NCI-H187 (cell line): Measurements from ENCODE around the gene GFPT2.

Experiments
- DNase-seq, 2 experiments: peaks; one replicate each; lab custom pipeline; 2025; lab: John Stamatoyannopoulos, UW

The GFPT2 gene

GRCh38 chr5:180332861-180333260 lies 20.3 kb downstream of the GFPT2 start:
- no peak for DNase-seq

GRCh38 chr5:180332051-180332517 lies 21.1 kb downstream of the GFPT2 start:
- DNase-seq: no peak

- DNase-seq: no peak
These were observed 21.5 kb downstream of the GFPT2 start for GRCh38 chr5:180331647-180331950.

GRCh38 chr5:180330810-180331646 lies 22.1 kb downstream of the GFPT2 start:
- DNase-seq: no peak

- DNase-seq: no peak
These were observed 22.9 kb downstream of the GFPT2 start for GRCh38 chr5:180330270-180330648.

GRCh38 chr5:180329606-180330269 lies 23.4 kb downstream of the GFPT2 start:
- no peak for DNase-seq

GRCh38 chr5:180329138-180329435 lies 24.0 kb downstream of the GFPT2 start:
- no peak for DNase-seq

GRCh38 chr5:180328296-180329137 lies 24.6 kb downstream of the GFPT2 start:
- DNase-seq: peak; percentile 32 to 48

- DNase-seq: no peak
These were observed 26.1 kb downstream of the GFPT2 start for GRCh38 chr5:180326989-180327565.

GRCh38 chr5:180324601-180324950 lies 28.6 kb downstream of the GFPT2 start:
- no peak for DNase-seq

- no peak for DNase-seq
These were observed 29.1 kb downstream of the GFPT2 start for GRCh38 chr5:180323941-180324600.

GRCh38 chr5:180323160-180323559 lies 30.0 kb downstream of the GFPT2 start:
- DNase-seq: no peak

GRCh38 chr5:180318456-180319089 lies 34.6 kb downstream of the GFPT2 start:
- no peak for DNase-seq

GRCh38 chr5:180316586-180316985 lies 36.5 kb downstream of the GFPT2 start:
- no peak for DNase-seq

- no peak for DNase-seq
These were observed 37.3 kb downstream of the GFPT2 start for GRCh38 chr5:180315762-180316212.

- DNase-seq: no peak
These were observed 39.2 kb downstream of the GFPT2 start for GRCh38 chr5:180313677-180314505.

GRCh38 chr5:180311216-180311615 lies 41.9 kb downstream of the GFPT2 start:
- DNase-seq: no peak

GRCh38 chr5:180306796-180307195 lies 46.3 kb downstream of the GFPT2 start:
- no peak for DNase-seq

GRCh38 chr5:180305481-180305880 lies 47.7 kb downstream of the GFPT2 start:
- DNase-seq: no peak
